A673 (cell line): ENCODE data around the gene FIS1.
"Not testable (repeated sequence)": the region's sequence is repeated elsewhere in the genome, so short reads cannot be mapped to it uniquely, and the experiment has no call there.

ENCODE experiments used
- EZH2 ChIP-seq: fragments of 200-600 bp; sonication (generic); IDR thresholded peaks from 2 replicates; pipeline ENCODE4 v1.6.1; 2017; ENCODE audit warnings: borderline replicate concordance, low read depth, mild to moderate bottlenecking, mixed read lengths, antibody characterized with exemption, low read length; ENCODE audit not compliant: poor library complexity, severe bottlenecking
- TF ChIP-seq, protein P1 (sequence below): fragments of 300-800, 200-600 bp; sonication (generic); conservative IDR thresholded peaks from 2 replicates; pipeline ENCODE4 v1.5.1; 2017; ENCODE audit warnings: low read depth, mild to moderate bottlenecking, antibody characterized with exemption, low read length, moderate library complexity, mixed read lengths

DNA sequence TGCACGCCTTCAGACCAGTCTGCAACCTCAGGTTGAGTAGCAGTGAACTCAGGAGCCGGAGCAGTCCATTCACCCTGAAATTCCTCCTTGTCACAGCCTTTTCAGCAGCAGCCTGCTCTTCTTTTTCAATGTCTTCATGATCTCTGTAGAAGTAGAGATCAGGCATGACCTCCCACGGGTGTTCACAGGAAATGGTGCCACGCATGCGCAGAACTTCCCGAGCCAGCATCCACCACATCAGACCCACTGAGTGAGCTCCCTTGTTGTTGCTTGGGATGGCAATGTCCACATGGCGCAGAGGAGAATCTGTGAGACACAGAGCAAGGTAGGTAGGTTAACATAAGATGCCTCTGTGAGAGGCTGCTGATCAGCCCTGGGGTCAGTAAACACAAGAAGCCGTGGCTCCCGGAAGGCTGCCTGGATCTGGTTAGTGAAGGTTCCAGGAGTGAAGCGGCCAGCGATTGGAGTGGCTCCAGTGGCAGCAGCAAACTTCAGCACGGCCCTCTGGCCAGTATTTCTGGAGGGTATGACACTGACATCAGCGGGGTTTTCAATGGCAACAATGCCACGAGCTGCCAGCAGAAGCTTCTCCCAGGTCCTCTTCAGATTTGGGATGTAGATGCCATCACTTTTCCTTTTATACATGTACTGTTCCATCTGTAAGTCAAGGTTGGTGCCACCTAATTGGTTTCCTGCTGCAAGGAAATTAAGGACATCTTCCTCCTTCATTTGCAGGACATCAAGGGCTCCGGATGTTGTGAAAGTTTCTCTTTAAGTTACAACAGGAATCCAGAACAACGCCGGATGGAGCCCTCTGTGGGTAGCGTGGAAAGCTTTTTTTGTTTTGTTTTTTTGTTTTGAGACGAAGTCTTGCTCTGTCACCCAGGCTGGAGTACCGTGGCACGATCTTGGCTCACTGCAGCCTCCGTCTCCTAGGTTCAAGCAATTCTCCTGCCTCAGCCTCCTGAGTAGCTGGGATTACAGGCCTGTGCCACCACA is 40.8 kb downstream of the FIS1 start:
- TF ChIP-seq, protein P1, sequence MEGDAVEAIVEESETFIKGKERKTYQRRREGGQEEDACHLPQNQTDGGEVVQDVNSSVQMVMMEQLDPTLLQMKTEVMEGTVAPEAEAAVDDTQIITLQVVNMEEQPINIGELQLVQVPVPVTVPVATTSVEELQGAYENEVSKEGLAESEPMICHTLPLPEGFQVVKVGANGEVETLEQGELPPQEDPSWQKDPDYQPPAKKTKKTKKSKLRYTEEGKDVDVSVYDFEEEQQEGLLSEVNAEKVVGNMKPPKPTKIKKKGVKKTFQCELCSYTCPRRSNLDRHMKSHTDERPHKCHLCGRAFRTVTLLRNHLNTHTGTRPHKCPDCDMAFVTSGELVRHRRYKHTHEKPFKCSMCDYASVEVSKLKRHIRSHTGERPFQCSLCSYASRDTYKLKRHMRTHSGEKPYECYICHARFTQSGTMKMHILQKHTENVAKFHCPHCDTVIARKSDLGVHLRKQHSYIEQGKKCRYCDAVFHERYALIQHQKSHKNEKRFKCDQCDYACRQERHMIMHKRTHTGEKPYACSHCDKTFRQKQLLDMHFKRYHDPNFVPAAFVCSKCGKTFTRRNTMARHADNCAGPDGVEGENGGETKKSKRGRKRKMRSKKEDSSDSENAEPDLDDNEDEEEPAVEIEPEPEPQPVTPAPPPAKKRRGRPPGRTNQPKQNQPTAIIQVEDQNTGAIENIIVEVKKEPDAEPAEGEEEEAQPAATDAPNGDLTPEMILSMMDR: not testable (repeated sequence)
- TF ChIP-seq EZH2: not testable (repeated sequence)
